ENCODE data around the gene MAGEF1. TPM values are rescaled to one million over a fixed set of nuclear protein-coding genes. Genes with fewer than 3 reads are reported as not detected.

MAGEF1 gene
- polyA plus RNA-seq, 10 donors, result 56.6 to 73.9 (median 66.6) TPM

- peak in 2 of 3 donors; percentile 62 to 84 for DNase-seq
Measured at GRCh38 chr3:184693011-184693975, 18.6 kb downstream of the MAGEF1 start.

DNA sequence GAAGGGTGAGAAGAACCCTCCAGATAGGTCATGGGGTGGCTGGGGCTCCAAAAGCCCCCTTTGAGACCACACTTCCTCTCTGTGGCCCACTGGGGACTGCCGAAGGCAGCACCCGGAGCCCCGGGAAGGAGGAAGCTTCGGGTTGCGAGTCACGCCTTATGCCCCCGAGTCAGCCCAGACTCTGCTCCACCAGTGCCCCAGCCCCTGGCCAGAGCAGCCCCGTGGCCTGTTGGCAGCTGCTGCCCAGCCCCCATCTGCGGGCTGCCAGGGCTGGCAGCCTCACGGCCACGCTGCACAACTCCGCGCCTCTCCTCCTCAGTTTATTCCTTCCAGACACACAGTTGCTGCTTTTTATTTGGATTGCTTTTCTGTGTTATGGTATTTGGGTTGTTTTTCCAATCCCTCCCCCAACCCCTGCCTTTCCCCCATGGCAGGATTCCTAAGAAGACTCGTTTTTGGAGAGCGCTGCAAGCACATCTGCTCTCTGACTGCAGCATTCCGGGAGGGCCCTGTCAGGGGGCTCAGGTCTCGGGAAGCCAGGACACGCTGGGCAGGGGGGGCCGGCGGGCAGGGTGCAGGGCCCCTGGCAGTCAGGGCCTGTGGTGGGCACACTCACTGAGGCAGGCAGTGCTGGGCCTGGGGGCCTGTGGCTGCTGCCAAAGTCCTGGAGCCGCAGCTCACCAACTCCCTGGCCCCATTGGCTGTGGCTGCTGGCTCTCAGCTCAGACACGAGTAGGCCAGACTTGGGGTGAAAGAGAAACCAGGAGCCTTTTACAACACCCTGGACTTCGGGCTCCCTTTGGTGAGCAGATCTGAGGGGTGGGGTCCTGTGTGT lies 20.2 kb downstream of the MAGEF1 start:
- DNase-seq, result peak; percentile 86 to 98 (median 93)

- peak in 1 of 3 donors; percentile 86 for DNase-seq
Measured at GRCh38 chr3:184690192-184690883, 21.5 kb downstream of the MAGEF1 start.

DNA sequence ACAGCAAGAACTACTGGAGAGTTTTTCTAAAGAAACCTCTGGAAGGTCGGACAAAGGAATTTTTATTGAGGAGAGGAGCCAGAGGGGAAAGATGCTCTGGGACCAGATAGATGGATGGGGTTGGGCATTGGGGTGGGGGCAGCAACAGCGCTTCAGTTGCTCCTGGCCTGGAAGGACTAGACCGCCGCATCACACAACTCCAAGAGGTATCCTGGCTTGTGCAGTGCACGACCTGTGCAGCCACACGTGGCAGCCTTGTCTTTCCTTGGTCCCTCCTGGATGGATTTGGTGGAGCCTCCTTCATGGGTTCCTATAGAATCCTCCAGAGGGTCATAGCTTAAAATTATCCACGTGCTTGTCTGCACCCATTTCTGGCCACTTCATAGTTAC lies 23.0 kb downstream of the MAGEF1 start:
- no peak for DNase-seq

DNA sequence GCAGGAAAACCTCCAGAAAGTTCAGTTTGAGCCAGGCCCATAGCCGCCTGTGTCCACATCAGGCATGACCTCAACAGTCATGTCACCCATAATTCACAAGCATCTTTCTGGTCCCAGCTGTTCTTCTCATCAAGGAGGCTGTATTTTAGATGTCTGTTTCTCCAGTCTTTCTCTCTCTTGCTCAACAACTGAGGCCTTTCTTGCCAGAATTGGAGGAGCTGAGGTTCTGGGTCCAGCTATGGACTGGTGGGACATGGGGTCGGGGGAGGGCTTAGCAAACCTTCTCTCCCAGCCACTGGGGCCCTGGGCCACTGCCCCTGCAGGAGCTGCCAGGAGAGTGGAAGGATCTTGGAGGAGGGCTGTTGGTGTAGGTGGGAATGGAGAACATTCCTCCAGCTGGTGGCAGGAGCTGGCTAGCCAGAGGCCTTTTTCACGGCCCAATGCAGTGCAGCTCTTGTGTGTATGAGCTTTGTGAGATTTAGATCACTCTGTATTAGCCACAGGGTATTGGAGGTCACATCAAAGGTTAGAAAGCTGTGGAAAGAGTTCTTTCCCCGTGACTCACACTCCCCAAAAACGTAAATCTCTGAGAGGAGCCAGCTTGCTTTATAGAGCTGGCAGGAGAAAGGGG lies 23.5 kb downstream of the MAGEF1 start:
- peak in 2 of 3 donors; percentile 80 to 93 for DNase-seq

- peak in 2 of 3 donors; percentile 87 to 93 for DNase-seq
Measured at GRCh38 chr3:184687363-184688015, 24.4 kb downstream of the MAGEF1 start.

- DNase-seq, result peak in 2 of 3 donors; percentile 71 to 90
Measured at GRCh38 chr3:184685646-184686045, 26.2 kb downstream of the MAGEF1 start.

DNA sequence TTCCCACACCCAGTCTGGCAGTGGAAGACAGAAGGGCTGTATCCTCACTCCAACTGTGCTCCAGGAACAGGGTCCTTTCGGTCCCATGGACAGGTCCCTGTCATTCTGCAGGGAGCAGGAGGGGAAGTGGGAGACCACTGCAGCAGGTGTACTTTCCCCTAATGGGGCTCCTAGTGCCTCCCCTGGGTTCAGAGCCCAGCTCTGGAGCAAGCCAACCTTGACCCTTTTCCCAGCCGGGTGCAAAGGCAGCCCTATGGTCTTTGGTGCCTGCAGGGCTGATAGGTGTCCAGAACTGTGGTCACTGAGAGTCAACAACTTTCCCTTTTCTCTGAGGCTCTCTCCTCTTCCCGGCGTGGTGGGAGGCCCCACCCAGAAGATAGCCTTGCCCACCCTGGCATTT lies 26.8 kb downstream of the MAGEF1 start:
- DNase-seq, result peak in 1 of 3 donors; percentile 24

DNA sequence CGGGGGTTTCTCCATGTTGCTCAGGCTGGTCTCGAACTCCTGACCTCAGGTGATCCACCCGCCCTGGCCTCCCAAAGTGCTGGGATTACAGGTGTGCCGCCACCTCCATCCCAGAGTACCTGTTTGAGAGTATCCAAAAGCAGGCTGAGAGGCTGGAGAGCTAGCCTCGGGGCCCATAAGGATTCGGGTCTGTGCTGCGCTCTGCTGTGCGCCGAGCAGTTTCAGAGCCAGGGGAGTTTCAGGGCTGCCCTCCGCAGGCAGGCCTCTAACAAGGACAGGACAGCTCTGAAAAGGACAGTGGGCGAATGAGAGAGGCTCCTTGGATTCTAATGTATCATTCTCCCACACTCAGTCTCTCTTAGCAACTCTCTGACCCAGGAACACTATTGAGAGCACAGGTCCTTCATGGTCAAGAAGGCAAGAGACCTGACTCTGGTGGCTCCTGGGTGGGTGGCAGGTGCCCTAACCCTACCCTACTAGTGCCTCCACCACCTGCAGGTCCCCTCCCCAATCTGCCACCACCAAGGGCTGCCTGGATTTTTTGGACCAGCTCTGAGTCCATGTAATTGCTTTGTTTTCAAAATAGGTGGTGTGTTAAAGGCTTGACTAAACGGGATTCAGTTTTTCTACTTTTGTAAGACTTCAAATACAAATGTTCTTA lies 27.8 kb downstream of the MAGEF1 start:
- DNase-seq, result no peak

DNA sequence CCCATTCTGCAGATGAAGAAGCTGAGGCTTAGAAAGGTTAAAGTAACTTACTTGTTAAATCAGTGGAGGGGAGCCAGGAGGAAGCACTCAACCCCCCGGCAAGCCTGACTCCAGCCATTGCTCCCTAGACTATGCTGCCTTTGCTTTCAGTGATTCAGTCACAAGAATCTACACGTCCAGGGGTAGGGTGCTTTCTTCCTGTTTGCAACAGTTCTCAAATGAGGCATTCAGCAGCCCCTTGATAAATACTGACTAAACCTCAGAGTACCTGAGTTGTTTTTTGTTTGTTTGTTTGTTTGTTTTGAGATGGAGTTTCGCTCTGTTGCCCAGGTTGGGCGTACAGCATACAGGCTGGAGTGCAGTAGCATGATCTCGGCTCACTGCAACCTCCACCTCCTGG lies 28.6 kb downstream of the MAGEF1 start:
- no peak for DNase-seq

GRCh38 chr3:184682671-184683070 lies 29.2 kb downstream of the MAGEF1 start:
- no peak for DNase-seq

- peak in 1 of 3 donors; percentile 36 for DNase-seq
Measured at GRCh38 chr3:184680385-184681345, 31.2 kb downstream of the MAGEF1 start.

DNA sequence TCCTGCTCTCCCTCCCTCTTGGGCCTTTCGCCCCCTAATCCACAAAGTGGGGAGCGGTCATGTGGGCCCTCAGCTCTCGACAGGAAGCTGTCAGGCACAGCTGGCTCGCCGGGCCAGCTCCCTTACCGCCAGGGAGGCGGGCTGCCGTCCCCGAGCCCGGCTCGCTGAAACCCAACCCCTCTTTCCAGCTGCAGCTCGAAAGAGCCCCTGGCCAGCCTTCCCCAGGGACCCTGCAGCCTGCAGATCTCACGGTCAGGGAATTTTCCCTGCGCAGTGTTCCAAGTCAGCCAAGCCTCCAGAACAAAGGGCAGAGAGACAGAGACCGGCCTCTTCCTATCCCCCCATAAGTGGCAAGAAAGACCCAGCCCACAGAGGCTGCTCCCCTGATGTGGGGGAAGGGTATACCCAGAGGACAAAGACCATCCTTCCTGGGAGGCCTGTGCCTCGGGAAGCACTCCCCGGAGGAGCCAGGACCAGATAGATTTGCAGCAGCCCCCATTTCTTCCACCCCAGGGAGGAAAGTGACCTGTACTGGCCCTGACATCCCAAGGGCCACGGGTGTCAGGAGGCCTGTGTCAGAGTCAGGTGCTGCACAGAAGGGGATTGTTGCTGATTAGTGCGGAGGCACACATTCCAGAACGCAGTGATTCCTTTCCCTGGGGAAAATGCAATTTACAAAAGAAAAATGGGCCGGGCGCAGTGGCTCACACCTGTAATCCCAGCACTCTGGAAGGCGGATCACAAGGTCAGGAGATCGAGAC lies 32.6 kb downstream of the MAGEF1 start:
- peak in 2 of 3 donors; percentile 81 to 93 for DNase-seq

- no peak for DNase-seq
Measured at GRCh38 chr3:184678317-184679055, 33.4 kb downstream of the MAGEF1 start.

DNA sequence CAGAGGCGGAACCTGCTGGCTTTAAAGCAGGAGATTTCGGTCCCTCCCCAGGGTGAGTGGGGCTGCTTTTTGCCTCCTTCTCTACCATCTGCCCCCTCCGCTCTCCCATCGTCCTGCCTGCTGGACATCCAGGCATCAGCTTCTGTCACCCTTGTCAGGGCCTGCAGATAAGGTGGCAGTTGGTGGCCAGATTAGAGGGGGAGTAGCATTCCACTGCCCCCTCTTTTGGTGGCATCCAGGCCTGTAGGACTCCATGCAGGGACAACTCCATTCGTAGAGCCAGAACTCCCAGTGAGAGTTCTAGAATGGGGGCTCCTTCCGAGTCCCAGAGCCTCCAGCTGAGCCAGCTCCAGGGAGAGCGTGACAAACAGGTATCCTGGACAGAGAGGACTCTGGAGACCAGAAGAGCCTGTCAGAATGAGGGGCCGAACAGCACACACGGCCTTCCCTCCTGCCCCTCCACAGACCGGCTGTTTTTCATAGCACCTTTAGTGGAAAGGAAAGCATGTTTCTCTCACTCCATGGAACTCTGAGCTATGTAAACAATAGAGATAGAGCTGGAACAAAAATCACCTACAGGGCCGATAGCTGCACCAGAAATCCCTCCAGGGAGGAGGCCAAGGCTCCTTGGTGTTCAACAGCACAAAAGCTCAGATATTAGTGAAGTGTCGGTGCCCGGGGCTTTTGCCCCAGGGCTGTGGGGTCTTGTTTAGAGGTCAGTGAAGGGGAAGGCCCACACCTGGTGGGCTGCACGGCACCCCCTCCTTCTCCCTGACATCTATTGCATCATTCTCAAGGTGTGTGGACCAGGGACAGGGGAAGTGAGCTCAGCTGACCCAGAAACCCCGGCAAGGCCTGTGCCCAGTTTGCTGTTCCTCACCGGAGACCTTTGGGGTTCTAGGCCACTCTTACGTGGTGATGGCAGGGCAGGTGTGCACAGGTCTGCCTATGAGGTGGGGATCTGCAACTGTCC lies 34.2 kb downstream of the MAGEF1 start:
- no peak for DNase-seq

GRCh38 chr3:184676927-184677326 lies 34.9 kb downstream of the MAGEF1 start:
- peak in 1 of 3 donors; percentile 45 for DNase-seq
